ENCODE measurements around the gene SLX9.
A peak's percentile ranks its signal among the peaks of the same experiment; 100 is the strongest.

Gene SLX9

GRCh38 chr21:45001134-45002095 lies 61.6 kb downstream of the SLX9 start:
- no peaks in the 10 kb centered on the region for H3K9me3 ChIP-seq (ENCODE audit: severe bottlenecking)
- no peaks in the 10 kb centered on the region for H3K27me3 ChIP-seq (ENCODE audit: insufficient read depth, poor library complexity, severe bottlenecking)
- no peak overlapping the region for H3K27ac ChIP-seq (ENCODE audit: poor library complexity, severe bottlenecking)
- peaks cover 11% of the 10 kb centered on the region for H3K4me1 ChIP-seq (ENCODE audit: insufficient read depth, poor library complexity, severe bottlenecking)
- H3K4me3 ChIP-seq (ENCODE audit: severe bottlenecking) = no peak overlapping the region
- ATAC-seq (ENCODE audit: low read depth) = peak; percentile 81
- no peaks in the 10 kb centered on the region for H3K36me3 ChIP-seq (ENCODE audit: low read depth)
- no peak for TF ChIP-seq CTCF (IDR thresholded peaks at IDR 0.05; ENCODE audit: poor library complexity, severe bottlenecking)
- peak; percentile 84 for DNase-seq (ENCODE audit: low spot score)

GRCh38 chr21:45002381-45003204 lies 62.8 kb downstream of the SLX9 start:
- Histone ChIP-seq H3K27me3 (ENCODE audit: insufficient read depth, poor library complexity, severe bottlenecking) (no peaks in the 10 kb centered on the region), H3K36me3 (ENCODE audit: low read depth) (no peaks in the 10 kb centered on the region), H3K4me3 (ENCODE audit: severe bottlenecking) (no peak overlapping the region), H3K27ac (ENCODE audit: poor library complexity, severe bottlenecking) (no peak overlapping the region), H3K4me1 (ENCODE audit: insufficient read depth, poor library complexity, severe bottlenecking) (peaks cover 11% of the 10 kb centered on the region), H3K9me3 (ENCODE audit: severe bottlenecking) (no peaks in the 10 kb centered on the region)
- TF ChIP-seq CTCF (IDR thresholded peaks at IDR 0.05; ENCODE audit: poor library complexity, severe bottlenecking) = no peak
- peak; percentile 50 for DNase-seq (ENCODE audit: low spot score)
- ATAC-seq (ENCODE audit: low read depth) = no peak

- ATAC-seq (ENCODE audit: low read depth) (no peak), DNase-seq (ENCODE audit: low spot score) (peak; percentile 49)
- no peaks in the 10 kb centered on the region for H3K36me3 ChIP-seq (ENCODE audit: low read depth)
- no peak for TF ChIP-seq CTCF (IDR thresholded peaks at IDR 0.05; ENCODE audit: poor library complexity, severe bottlenecking)
- H3K4me1 ChIP-seq (ENCODE audit: insufficient read depth, poor library complexity, severe bottlenecking) = peaks cover 11% of the 10 kb centered on the region
- no peaks in the 10 kb centered on the region for H3K27me3 ChIP-seq (ENCODE audit: insufficient read depth, poor library complexity, severe bottlenecking)
- no peak overlapping the region for H3K27ac ChIP-seq (ENCODE audit: poor library complexity, severe bottlenecking)
- H3K4me3 ChIP-seq (ENCODE audit: severe bottlenecking) = no peak overlapping the region
- no peaks in the 10 kb centered on the region for H3K9me3 ChIP-seq (ENCODE audit: severe bottlenecking)
These were observed 63.7 kb downstream of the SLX9 start for GRCh38 chr21:45003331-45004058.

- Histone ChIP-seq H3K36me3 (ENCODE audit: low read depth) (no peaks in the 10 kb centered on the region), H3K4me3 (ENCODE audit: severe bottlenecking) (no peak overlapping the region), H3K27ac (ENCODE audit: poor library complexity, severe bottlenecking) (no peak overlapping the region), H3K9me3 (ENCODE audit: severe bottlenecking) (no peaks in the 10 kb centered on the region), H3K27me3 (ENCODE audit: insufficient read depth, poor library complexity, severe bottlenecking) (no peaks in the 10 kb centered on the region), H3K4me1 (ENCODE audit: insufficient read depth, poor library complexity, severe bottlenecking) (peaks cover 11% of the 10 kb centered on the region)
- no peak for TF ChIP-seq CTCF (IDR thresholded peaks at IDR 0.05; ENCODE audit: poor library complexity, severe bottlenecking)
- ATAC-seq (ENCODE audit: low read depth) (no peak), DNase-seq (ENCODE audit: low spot score) (peak; percentile 45)
These were observed 64.2 kb downstream of the SLX9 start for GRCh38 chr21:45004059-45004422.

Measured in RWPE2 (cell line).